ENCODE data around the gene CAMTA1.

GRCh38 chr1:6918186-6918924 lies 133.1 kb downstream of the CAMTA1 start:
- TF ChIP-seq PPARA (CRISPR knock-in tag; IDR thresholded peaks at IDR 0.05; ENCODE audit: borderline replicate concordance) (no peak), ZNF565 (CRISPR knock-in tag; conservative IDR thresholded peaks at IDR 0.05; ENCODE audit: low read depth) (no peak), BACH2 (CRISPR knock-in tag; IDR thresholded peaks at IDR 0.05; ENCODE audit: borderline replicate concordance) (no peak), ZFP30 (CRISPR knock-in tag; IDR thresholded peaks at IDR 0.05) (no peak), PATZ1 (CRISPR knock-in tag; IDR thresholded peaks at IDR 0.05; ENCODE audit: borderline replicate concordance) (no peak), RARB (CRISPR knock-in tag; IDR thresholded peaks at IDR 0.05) (no peak)
